Measurements from ENCODE around the gene PGP.

Gene PGP

DNA sequence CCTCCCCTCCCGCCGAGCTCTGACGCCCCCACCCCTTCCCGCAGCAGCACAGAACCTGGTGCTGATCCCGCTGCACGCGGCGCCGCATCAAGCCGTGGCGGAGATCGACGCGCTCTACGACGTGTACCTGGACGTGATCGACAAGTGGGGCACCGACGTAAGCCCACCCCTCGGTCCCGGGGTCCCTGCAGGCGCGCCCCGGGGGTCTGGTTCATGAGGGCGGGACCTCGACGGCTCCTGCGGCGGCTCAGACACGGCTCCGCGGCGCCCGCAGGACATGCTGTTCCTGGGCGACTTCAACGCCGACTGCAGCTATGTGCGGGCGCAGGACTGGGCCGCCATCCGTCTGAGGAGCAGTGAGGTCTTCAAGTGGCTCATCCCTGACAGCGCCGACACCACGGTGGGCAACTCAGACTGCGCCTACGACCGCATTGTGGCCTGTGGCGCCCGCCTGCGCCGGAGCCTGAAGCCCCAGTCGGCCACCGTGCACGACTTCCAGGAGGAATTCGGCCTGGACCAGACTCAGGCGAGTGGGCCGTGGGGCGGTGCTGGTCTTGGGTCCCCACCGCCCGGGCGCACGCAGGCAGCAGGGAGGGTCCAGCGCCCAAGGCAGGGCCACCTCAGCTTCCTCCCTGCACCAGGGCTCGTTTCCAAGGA is 23.0 kb upstream of the PGP start:
- no peak for DNase-seq (ENCODE audit: low read depth in 1 of 2, low spot score in 1 of 2)

DNA sequence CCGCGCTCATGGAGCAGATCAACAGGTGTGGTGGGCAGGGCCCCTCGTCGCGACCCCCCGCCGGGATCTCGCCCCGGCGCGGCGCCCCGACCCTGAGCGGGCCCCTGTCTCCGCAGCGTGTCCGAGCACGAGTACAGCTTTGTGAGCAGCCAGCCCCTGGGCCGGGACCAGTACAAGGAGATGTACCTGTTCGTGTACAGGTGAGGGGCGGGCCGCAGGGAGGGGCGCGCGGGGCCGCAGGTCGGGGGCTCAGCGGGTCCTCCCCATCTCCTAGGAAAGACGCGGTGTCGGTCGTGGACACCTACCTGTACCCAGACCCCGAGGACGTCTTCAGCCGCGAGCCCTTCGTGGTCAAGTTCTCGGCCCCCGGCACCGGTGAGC is 22.5 kb upstream of the PGP start:
- no peak for DNase-seq (ENCODE audit: low read depth in 1 of 2, low spot score in 1 of 2)

DNA sequence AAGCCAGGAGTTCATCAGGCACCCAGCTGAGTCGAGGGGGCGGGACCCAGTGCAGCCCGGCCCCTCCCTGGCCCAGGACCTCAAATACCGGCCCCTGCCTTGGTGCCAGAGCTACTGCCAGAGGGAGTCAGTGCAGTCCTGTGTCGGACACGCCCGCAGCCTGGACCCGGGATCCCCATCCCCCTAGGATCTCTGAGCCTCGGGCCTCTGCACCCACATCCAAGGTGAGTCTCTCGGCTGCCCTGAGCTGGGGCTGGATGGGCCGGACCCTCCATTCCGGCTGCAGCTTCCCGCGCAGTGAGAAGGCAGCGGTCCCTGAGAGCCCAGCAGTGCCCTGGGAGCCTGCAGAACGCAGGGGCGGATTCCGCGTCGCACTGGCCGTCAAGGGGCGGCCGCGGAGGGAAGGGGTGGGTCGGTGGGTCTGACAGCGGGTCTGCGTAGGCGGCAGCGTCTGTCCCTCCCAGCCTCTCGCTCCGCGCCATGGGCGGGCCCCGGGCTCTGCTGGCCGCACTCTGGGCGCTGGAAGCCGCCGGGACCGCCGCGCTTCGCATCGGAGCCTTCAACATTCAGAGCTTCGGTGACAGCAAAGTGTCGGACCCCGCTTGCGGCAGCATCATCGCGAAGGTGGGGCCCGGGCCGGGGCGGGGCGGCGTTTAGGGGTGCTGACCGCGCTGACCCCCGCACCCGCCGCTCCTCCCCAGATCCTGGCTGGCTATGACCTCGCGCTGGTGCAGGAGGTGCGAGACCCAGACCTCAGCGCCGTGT is 21.9 kb upstream of the PGP start, which contains the start of gene DNASE1L2:
TSS of gene DNASE1L2 (plus strand) at position 108 of the 765 bp plus-strand sequence. CDS start at position 481, 373 bp downstream.
- no peak for DNase-seq (ENCODE audit: low read depth in 1 of 2, low spot score in 1 of 2)

DNA sequence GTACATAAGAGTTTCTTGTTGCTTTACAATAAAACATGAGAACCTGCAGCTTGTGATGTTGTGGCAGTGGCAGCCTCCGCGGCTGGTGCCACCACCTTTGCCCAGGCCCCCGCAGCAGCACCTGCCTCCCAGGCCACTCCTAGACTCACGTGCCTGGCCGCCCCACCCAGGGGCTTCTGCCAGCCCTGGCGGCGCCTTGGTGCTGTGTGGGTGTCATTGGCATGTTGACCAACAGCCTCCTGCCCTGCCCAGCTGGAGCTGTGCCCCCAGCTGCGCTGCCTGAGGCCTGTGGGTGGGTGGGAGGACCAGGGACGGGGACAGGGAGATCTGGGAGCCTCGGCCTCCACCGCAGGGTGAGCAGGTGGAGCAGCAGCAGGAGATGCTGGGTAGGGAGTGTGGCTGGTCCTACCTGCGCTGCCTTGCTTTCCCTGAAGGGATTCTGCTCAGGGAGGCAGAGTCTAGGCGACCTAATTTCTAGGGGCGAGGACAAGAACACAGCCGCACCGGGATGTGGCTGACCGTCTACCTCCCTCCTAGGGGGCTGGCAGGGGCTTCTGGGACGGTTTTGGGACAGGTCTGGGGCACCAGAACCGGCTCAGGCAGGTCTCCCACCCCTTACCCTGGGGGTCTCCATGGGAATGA is 21.2 kb upstream of the PGP start:
- DNase-seq (ENCODE audit: low read depth in 1 of 2, low spot score in 1 of 2) = no peak

DNA sequence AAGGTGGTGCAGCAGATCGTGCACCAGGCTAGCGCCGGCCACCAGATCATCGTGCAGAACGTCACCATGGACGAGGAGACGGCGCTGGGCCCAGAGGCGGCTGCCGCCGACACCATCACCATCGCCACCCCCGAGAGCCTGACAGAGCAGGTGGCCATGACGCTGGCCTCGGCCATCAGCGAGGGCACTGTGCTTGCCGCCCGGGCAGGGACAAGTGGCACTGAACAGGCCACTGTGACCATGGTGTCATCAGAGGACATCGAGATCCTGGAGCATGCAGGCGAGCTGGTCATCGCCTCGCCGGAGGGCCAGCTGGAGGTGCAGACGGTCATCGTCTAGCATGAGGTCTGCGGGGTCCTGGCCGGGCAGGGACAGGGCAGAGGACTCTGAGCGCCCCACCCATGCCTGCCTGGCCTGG is 20.6 kb upstream of the PGP start:
- DNase-seq (ENCODE audit: low read depth in 1 of 2, low spot score in 1 of 2) = no peak

DNA sequence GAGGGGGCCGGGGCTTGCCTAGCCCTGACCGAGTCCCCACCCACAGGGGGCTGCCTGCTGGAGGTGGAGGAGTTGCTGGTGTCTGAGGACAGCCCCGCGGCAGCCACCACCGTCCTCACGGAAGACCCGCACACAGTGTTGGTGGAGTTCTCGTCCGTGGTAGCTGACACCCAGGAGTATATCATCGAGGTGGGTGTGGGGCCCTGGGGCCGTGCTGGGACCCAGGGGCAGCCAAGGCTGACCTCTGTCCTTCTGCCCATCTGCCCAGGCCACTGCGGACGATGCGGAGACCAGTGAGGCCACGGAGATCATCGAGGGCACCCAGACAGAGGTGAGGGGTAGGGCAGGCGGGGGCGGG is 20.2 kb upstream of the PGP start:
- no peak for DNase-seq (ENCODE audit: low read depth in 1 of 2, low spot score in 1 of 2)

DNA sequence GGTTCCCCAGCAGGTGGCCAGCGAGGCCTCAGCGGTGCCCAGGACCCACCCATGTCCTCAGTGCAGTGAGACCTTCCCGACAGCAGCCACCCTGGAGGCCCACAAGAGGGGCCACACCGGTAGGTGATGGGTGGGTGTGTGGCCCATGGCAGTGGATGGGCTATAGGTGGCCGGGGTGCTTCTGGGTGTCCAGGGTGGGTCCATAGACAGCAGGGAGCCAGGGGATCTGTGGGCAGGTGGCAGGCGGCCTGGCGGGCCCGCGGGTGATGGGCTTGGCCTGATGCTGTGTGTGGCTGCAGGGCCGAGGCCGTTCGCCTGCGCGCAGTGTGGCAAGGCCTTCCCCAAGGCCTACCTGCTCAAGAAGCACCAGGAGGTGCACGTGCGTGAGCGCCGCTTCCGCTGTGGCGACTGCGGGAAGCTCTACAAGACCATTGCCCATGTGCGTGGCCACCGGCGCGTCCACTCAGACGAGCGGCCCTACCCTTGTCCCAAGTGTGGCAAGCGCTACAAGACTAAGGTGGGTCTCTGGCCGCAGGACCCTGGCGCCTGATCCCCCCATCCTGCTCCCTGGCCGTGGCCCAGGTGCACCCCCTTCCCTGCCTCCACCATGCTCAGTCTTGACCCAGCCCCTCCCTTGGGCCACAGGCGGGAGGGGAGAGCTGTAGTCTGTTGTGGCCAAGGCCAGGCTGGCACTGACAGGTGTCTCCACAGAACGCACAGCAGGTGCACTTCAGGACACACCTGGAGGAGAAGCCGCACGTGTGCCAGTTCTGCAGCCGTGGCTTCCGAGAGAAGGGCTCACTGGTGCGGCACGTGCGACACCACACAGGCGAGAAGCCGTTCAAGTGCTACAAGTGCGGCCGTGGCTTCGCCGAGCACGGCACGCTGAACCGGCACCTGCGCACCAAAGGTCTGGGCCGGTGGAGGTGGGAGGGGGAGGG is 19.5 kb upstream of the PGP start:
- DNase-seq (ENCODE audit: low read depth in 1 of 2, low spot score in 1 of 2) = no peak

DNA sequence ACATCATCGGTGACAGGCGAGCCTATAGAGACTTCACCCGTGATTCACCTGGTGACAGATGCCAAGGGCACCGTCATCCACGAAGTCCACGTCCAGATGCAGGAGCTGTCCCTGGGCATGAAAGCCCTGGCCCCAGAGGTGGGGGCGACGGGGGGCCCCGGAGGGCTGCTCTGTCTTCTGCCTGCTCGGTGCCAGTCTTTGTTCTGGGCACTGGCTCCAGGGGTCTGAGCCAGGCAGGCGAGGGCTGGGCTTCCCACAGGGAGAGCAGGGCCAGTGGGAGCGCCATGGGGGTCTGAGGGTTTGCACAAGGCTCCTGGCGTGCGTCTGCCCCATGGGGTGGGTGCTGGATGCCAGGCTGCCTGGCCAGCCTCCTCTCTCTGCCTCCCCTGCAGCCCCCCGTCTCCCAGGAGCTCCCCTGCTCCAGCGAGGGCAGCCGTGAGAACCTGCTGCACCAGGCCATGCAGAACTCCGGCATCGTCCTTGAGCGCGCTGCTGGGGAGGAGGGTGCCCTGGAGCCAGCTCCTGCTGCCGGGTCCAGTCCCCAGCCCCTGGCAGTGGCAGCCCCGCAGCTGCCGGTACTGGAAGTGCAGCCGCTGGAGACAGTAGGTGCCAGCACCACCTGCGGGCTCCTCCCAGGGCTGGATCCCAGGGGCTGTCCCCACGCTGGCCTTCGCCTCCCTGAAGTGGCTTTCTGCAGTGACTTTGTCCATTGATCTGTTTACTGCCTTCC is 18.6 kb upstream of the PGP start:
- no peak for DNase-seq (ENCODE audit: low read depth in 1 of 2, low spot score in 1 of 2)

DNA sequence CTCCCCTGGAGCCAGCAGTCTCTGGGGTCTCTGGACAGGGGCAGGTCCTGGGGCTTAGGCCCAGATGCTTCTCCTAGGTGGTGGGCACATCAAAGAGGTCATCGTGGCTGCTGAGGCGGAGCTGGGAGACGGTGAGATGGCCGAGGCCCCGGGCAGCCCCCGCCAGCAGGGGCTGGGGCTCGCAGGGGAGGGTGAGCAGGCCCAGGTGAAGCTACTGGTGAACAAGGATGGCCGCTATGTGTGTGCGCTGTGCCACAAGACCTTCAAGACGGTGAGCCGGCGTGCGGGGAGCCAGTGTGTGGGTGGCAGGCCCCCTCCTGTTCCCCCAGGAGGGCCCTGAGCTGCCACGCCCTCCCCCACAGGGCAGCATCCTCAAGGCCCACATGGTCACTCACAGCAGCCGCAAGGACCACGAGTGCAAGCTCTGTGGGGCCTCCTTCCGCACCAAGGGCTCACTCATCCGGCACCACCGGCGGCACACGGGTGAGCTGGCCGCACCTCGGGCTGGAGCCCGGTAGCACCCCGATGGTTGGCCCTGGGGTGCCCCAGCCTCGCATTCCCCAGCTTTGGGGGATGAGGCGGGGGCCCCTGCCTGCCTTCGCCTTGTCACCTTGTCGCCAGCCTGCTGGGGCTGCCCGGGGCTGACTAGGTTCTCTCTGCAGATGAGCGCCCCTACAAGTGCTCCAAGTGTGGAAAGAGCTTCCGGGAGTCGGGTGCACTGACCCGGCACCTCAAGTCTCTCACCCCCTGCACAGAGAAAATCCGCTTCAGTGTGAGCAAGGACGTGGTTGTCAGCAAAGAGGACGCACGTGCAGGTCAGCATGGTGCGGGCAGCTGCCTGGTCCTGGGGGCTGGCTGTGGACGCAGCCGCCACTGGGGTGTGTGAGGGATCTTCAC is 17.7 kb upstream of the PGP start:
- DNase-seq (ENCODE audit: low read depth in 1 of 2, low spot score in 1 of 2) = no peak

DNA sequence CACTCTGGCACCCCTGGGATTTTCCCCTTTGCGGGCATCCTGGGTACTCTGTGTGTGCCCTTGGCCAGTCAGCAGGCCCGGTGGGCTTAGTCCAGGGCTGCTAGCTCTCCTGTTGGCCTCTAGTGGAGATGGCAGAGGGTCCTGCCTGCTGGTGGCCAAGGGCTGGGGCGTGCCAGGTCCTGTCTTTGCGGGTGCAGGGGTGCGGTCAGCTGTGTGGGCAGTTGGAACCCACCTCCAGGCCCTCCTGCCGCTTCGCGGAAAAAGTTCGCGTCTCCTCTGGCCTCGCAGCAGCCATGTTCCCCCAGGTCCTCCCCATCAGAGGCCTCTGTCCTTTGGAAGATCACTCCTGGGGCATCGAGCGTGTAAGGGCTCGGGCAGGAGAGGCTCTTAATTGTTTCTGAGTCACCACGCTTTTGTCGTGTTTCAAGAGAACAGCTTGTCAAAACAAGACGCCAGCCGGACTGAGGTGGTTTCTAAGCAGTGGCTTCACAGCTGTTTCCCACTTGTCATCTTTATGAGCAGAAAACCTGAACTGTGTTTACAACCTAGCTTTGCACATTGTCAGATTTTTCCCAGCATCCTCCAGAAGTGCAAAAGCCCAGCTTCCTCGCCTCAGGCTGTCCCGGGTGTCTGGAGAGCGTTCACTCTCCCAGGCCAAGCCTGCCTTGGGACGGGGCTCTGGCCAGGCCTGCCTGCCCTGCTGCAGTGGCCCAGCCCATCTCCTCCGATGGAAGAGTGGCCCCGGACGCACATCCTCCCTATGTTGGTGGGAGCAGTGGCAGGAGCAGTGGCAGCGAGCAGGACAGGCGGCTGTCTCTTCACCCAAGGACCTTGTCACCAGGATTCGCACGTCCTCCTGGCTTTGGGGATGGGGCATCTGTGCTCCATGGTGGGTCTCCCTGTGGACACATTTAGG is 16.6 kb upstream of the PGP start:
- no peak for DNase-seq (ENCODE audit: low read depth in 1 of 2, low spot score in 1 of 2)

DNA sequence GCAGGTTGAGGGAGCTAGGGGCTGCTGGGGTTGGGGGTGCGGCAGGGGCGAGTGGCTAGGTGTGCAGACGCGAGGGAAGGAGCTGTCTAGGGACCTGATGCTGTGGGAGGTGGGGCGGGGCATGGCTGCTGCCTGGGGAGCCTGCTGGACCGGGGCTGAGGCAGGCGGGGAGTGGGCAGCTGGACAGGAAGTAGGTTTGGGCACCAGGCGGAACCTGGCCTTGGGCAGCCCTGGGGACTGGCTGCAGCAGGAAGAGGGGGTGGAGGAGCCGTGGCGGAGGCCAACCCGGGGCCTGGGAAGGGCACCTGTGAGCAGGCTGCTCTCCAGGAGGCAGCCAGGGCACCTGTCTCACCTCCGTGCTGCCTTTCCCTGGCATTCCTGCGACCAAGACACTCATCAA is 15.7 kb upstream of the PGP start:
- no peak for DNase-seq (ENCODE audit: low read depth in 1 of 2, low spot score in 1 of 2)

DNA sequence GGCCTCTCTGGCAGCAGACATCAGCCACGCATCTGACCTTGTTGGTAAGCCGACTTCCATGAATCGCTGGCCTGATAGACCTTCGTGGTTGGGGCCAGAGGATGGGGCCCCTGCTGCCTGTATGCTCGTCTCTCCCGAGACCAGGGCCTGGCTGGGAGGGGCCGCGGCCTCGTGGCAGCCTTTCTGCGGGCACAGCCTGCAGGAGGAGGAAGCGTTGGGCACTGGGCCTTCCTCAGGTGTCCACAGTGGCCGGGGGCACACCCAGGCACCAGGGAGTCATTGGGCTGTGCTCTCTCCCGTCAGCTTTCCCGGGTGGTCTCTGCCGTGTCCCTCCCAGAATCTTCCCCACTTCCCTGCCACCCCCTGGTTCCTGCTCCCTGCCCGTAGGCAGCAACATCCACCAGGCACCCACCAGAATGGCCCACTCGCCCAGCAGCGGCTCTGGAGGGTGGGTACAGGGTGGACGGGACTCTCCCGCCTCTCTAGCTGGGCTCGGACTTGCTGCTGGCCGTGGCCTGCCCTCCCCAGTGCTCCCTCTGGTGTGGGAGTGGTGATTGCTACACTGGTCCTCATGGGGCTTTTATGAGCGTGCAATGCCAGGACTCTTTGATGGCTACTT is 15.1 kb upstream of the PGP start:
- no peak for DNase-seq (ENCODE audit: low read depth in 1 of 2, low spot score in 1 of 2)

DNA sequence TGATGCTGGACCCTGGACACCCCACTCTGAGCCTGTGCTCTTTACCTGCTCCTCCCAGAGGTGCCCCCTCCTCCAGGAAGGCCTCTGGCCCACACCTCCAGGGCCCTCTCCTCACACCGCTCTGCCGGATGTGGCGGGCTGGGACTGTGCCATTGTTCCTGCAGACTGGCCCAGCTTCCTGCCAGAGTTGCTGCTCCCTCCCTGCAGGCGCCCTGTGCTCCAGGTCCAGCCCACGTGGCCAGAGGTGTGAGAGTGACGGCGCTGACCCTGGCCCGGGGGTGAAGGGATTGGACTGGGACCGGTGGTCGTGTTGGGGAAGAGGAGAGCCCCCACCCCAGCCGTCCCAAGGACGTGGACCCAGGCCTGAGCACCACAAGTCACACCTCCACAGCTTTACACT is 14.5 kb upstream of the PGP start:
- DNase-seq (ENCODE audit: low read depth in 1 of 2, low spot score in 1 of 2) = no peak

DNA sequence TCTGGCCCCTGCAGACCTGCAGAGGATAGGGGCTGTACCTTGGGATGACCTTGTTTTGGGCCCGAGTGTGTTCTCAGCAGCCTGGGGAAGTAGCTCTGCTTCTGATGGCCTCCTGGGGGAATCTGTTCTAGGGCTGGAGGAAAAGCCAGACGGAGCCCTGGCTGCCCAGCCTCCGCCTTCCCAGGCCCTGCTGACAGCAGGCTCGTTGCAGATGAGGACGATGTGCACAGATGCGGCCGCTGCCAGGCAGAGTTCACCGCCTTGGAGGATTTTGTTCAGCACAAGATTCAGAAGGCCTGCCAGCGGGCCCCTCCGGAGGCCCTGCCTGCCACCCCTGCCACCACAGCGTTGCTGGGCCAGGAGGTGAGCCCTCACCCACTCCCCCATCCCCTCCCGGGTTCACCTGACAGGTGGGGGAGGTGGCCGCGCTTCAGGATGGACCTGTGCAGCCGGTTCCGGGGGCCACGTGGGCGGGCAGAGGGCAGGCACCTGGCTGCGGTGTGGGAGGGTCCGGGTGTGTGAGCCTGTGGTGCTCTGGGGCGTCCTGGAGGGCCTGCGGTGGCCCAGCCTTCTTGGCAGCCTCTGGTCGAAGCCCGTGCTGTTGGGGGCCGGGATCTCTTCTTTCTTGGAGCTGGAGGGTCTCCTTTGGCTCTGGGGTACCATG is 13.7 kb upstream of the PGP start:
- DNase-seq (ENCODE audit: low read depth in 1 of 2, low spot score in 1 of 2) = no peak

DNA sequence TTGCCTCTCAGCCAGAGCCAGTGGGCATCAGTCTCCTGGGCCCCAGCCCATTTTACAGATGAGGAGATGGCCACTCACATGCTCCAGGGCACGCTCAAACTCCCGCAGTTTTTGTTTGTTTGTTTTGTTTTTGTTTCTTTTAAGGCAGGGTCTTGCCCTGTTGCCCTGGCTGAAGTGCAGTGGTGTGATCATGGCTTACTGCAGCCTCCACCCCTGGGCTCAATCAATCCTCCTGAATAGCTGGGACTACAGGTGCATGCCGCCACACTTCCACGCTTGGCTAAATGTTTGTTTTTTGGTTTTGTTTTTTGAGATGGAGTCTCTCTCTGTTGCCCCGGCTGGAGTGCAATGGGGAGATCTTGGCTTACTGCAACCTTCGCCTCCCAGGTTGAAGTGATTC is 12.3 kb upstream of the PGP start:
- no peak for DNase-seq (ENCODE audit: low read depth in 1 of 2, low spot score in 1 of 2)

DNA sequence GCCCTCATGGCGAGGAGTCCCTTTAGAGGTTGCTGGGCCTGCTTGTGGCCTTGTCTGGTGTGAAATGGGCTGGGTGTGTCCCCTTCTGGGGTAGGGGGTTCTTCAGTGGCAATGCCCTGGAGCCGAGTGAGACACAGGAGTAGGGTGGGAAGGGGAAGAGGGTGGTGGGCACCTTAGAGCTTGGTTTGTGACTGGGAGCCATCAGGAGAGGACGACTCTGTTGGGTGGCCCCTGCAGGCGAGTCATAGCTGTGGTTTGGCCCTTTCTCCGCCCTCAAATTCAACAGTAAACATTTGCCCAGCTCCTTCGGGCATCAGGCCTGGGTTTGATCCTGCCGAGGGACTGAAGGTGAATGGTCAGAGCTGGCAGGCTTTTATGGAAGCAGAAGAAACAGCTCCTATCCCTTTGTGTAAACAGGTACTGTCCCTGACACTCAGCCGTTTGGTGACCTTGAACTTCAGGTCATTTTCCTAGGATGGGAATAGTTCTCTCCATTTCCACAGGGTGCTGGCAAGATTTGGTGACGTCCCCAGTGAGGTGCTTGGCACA is 11.7 kb upstream of the PGP start:
- no peak for DNase-seq (ENCODE audit: low read depth in 1 of 2, low spot score in 1 of 2)

DNA sequence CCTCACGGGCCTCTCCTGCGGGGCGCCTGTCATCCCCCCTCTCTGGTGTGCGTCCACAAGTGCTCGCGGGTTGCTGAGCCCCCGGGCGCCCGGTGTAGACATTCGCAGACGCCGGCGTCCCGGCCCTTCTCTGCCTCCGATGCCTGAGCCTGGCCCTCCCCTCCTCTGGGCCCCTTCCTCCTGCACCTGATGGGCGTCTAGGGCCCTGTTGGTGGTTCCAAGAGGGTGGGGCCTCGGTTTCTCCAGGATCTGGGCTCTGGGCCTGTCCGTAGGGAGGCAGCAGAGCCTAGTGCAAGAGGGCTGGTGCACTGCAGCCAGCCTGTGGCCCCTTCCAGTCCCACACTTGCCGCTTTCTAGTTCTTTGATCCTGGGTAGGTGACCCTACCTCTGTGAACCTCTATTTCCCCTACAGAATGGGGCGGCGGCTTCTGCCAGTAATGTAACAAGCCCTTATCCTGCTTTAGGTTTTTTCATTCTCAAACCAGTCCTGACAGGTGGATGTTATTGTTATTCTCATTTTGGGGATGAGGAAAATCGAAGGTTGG is 9.4 kb upstream of the PGP start:
- no peak for DNase-seq (ENCODE audit: low read depth in 1 of 2, low spot score in 1 of 2)
